ENCODE results near the gene NIF3L1. TPM values are rescaled to one million over a fixed set of nuclear protein-coding genes. Genes with fewer than 3 reads are reported as not detected.

NIF3L1 gene
- total RNA-seq, 1 donor from 2014 or later, result 19.7 TPM

GRCh38 chr2:200856806-200857205 lies 32.4 kb upstream of the NIF3L1 start:
- no peak for DNase-seq (ENCODE audit: low read depth)
- TF ChIP-seq CTCF (IDR thresholded peaks at IDR 0.05; ENCODE audit: insufficient read depth, low read length, poor library complexity, severe bottlenecking), result no peak
- no peak overlapping the region for H3K4me3 ChIP-seq (ENCODE audit: low read depth, low read length)
- no peaks in the 10 kb centered on the region for H3K27me3 ChIP-seq (ENCODE audit: control insufficient read depth, insufficient read depth, low read length)
- H3K36me3 ChIP-seq (ENCODE audit: control insufficient read depth, insufficient read depth, low read length), result peaks cover 3% of the 10 kb centered on the region

GRCh38 chr2:200860092-200860795 lies 28.9 kb upstream of the NIF3L1 start:
- H3K36me3 ChIP-seq (ENCODE audit: control insufficient read depth, insufficient read depth, low read length), result no peaks in the 10 kb centered on the region
- no peak for TF ChIP-seq CTCF (IDR thresholded peaks at IDR 0.05; ENCODE audit: insufficient read depth, low read length, poor library complexity, severe bottlenecking)
- H3K27me3 ChIP-seq (ENCODE audit: control insufficient read depth, insufficient read depth, low read length), result no peaks in the 10 kb centered on the region
- DNase-seq (ENCODE audit: low read depth), result no peak
- H3K4me3 ChIP-seq (ENCODE audit: low read depth, low read length), result no peak overlapping the region

GRCh38 chr2:200861617-200862155 lies 27.5 kb upstream of the NIF3L1 start:
- TF ChIP-seq CTCF (IDR thresholded peaks at IDR 0.05; ENCODE audit: insufficient read depth, low read length, poor library complexity, severe bottlenecking), result no peak
- Histone ChIP-seq H3K27me3 (ENCODE audit: control insufficient read depth, insufficient read depth, low read length) (no peaks in the 10 kb centered on the region), H3K4me3 (ENCODE audit: low read depth, low read length) (peak overlapping the region; percentile 99), H3K36me3 (ENCODE audit: control insufficient read depth, insufficient read depth, low read length) (no peaks in the 10 kb centered on the region)
- DNase-seq (ENCODE audit: low read depth), result no peak

GRCh38 chr2:200862532-200863000 lies 26.6 kb upstream of the NIF3L1 start:
- H3K27me3 ChIP-seq (ENCODE audit: control insufficient read depth, insufficient read depth, low read length), result no peaks in the 10 kb centered on the region
- no peaks in the 10 kb centered on the region for H3K36me3 ChIP-seq (ENCODE audit: control insufficient read depth, insufficient read depth, low read length)
- peak overlapping the region; percentile 99 for H3K4me3 ChIP-seq (ENCODE audit: low read depth, low read length)
- peak; percentile 39 for DNase-seq (ENCODE audit: low read depth)
- no peak for TF ChIP-seq CTCF (IDR thresholded peaks at IDR 0.05; ENCODE audit: insufficient read depth, low read length, poor library complexity, severe bottlenecking)

GRCh38 chr2:200863782-200864175 lies 25.4 kb upstream of the NIF3L1 start:
- no peaks in the 10 kb centered on the region for H3K27me3 ChIP-seq (ENCODE audit: control insufficient read depth, insufficient read depth, low read length)
- no peak for TF ChIP-seq CTCF (IDR thresholded peaks at IDR 0.05; ENCODE audit: insufficient read depth, low read length, poor library complexity, severe bottlenecking)
- no peak for DNase-seq (ENCODE audit: low read depth)
- H3K4me3 ChIP-seq (ENCODE audit: low read depth, low read length), result peak overlapping the region; percentile 99
- H3K36me3 ChIP-seq (ENCODE audit: control insufficient read depth, insufficient read depth, low read length), result no peaks in the 10 kb centered on the region

All from kidney epithelial cell (primary cell).